ENCODE data around the gene C6orf15.
"Not testable (repeated sequence)": the region's sequence is repeated elsewhere in the genome, so short reads cannot be mapped to it uniquely, and the experiment has no call there.

C6orf15 gene

DNA sequence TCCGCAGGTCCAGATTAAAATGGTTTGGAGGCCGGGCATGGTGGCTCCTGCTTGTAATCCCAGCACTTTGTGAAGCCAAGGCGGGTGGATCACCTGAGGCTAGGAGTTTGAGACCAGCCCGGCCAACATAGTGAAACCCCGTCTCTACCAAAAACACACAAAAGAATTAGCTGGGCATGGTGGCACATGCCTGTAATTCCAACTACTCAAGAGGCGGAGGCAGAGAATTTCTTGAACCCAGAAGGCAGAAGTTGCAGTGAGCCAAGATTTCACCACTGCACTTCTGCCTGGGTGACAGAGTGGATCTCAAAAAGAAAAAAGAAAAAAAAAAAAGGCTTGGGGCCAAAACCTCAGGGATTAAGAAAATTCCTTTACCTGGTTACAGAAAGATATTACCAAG, 30.5 kb downstream of the C6orf15 start:
- H3K4me3 ChIP-seq (ENCODE audit: low read length): no peak overlapping the region
- no peak for DNase-seq (ENCODE audit: low read depth, low spot score)

- no peak for DNase-seq (ENCODE audit: low read depth, low spot score)
- no peak overlapping the region for H3K4me3 ChIP-seq (ENCODE audit: low read length)
These were observed 32.6 kb downstream of the C6orf15 start for GRCh38 chr6:31079656-31080261.

DNA sequence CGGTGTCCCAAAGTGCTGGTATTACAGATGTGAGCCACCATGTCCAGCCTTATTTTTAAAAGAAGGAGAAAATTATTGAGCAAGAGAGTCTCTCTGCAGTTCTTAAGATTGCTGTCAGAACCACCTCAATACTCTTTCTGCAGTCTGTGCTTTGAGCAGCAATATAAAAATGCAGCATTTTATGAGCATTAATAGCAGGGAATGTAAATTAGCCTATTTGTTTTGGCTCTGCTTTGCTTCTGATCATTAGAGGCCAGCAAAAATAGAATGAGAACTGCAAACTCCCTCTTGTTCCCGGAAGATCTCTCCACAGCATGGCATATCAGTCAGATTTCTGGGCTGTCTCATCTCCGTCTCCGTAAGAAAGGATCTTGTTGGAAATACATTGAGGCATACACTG, 35.8 kb downstream of the C6orf15 start:
- H3K4me3 ChIP-seq (ENCODE audit: low read length): no peak overlapping the region
- no peak for DNase-seq (ENCODE audit: low read depth, low spot score)

GRCh38 chr6:31075528-31075927, 36.8 kb downstream of the C6orf15 start:
- no peak overlapping the region for H3K4me3 ChIP-seq (ENCODE audit: low read length)
- no peak for DNase-seq (ENCODE audit: low read depth, low spot score)

DNA sequence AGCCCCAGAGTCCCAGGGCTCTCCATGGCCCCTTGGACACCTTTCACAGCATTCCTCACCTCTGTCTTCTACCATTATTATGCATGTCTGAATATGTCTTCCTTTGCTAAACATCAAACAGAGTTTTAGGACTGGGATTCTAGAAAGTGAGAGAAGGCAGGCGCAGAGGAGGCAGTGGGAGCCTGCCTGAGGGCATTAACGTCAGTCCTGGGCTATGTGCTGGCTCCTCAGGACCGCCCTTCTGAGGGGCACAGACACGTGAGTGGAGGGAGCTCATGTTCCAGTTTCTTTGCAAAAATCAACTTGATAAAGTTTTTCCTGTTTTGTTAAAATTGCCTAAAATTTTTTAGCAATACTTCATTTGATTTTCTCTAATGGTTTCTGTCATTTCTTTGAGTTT, 38.0 kb downstream of the C6orf15 start:
- DNase-seq (ENCODE audit: low read depth, low spot score): no peak
- no peak overlapping the region for H3K4me3 ChIP-seq (ENCODE audit: low read length)

GRCh38 chr6:31070711-31071197, 41.6 kb downstream of the C6orf15 start:
- H3K4me3 ChIP-seq (ENCODE audit: low read length): no peak overlapping the region
- no peak for DNase-seq (ENCODE audit: low read depth, low spot score)

DNA sequence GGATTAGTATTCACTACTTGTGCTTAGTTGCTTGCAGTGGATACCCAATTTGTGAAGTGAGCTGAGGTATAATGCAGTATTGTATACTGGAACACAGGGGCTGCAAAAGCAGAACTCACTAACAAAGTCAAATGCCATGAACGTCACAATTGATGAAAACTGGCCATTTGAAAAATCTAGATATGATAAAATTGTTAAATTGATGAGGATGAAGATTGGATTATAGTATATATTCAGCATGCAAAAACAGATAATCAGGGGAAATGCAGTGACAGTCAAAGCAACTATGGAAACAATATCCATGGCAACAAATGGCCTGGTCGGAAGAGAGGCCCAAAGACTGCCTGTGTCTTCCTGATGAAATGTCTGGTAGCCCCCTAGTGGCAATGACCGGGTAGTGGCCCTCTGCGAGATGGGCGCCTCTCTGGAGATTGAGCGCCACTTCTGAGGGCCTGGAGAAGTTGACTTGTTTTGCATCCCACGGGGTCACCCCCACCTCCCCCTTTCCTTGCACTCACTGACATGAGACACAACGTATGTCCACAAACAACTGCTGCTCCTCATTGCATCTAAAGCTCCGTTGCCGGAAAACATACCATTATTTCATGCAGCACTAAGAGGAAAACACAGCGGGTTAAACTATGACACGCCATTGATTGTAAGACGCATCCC, 43.6 kb downstream of the C6orf15 start:
- H3K4me3 ChIP-seq (ENCODE audit: low read length): no peak overlapping the region
- DNase-seq (ENCODE audit: low read depth, low spot score): peak; percentile 73

- DNase-seq (ENCODE audit: low read depth, low spot score); H3K4me3 ChIP-seq (ENCODE audit: low read length): not testable (repeated sequence)
These were observed 44.3 kb downstream of the C6orf15 start for GRCh38 chr6:31067891-31068668.

GRCh38 chr6:31067028-31067427, 45.3 kb downstream of the C6orf15 start:
- DNase-seq (ENCODE audit: low read depth, low spot score): not testable (repeated sequence)

GRCh38 chr6:31065556-31065955, 46.8 kb downstream of the C6orf15 start:
- H3K4me3 ChIP-seq (ENCODE audit: low read length): no peak overlapping the region
- DNase-seq (ENCODE audit: low read depth, low spot score): no peak

More at GRCh38 chr6:31067028-31067427, 45.3 kb downstream of the C6orf15 start:
- H3K4me3 ChIP-seq (ENCODE audit: low read length): not testable (repeated sequence)

DNA sequence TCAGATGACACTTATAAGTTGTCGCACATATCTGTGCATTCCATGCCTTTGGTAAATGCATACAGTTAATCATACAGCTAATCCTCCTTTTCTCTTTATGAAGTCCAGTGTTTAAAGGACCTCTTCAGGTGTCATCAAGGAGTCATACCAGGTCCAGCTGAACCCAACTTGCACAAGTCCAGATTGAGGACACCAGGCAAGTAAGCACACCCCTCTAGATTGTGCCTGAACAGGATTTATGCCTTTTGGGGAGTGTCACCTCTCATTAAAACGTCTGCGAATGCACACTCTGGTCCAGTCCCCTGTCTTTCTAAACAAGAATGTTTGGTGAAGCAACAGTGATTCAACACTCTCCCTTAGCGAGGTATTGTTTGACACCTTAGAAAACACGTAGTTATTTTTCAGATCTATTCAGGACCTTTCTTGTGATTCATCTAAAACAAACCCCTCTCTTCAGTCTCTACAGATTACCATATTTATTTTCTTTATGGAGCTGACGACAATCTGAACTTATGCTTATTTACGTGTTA, 48.4 kb downstream of the C6orf15 start:
- DNase-seq (ENCODE audit: low read depth, low spot score): no peak
- no peak overlapping the region for H3K4me3 ChIP-seq (ENCODE audit: low read length)
